Nephron progenitor cell (in vitro differentiated cells): ENCODE results near the gene RBM8A.

Source experiments
- DNase-seq: peaks from one replicate; pipeline ENCODE4 v3.0.0; 2021
- H3K27ac Mint-ChIP-seq: 2 replicates; pipeline ENCODE4 v1.8.0; 2021; ENCODE audit warnings: mild to moderate bottlenecking, moderate library complexity, mixed read lengths
- H3K27me3 Mint-ChIP-seq: 2 replicates; pipeline ENCODE4 v1.8.0; 2021; ENCODE audit warnings: mild to moderate bottlenecking, low read depth, mixed read lengths; ENCODE audit not compliant: poor library complexity
- H3K36me3 Mint-ChIP-seq: 2 replicates; pipeline ENCODE4 v1.8.0; 2021; ENCODE audit warnings: low read depth, mixed read lengths
- H3K4me1 Mint-ChIP-seq: 2 replicates; pipeline ENCODE4 v1.8.0; 2021; ENCODE audit warnings: mixed read lengths
- H3K4me3 Mint-ChIP-seq: 2 replicates; pipeline ENCODE4 v1.8.0; 2021; ENCODE audit warnings: mild to moderate bottlenecking, moderate library complexity, mixed read lengths
- H3K9me3 Mint-ChIP-seq: 2 replicates; pipeline ENCODE4 v1.8.0; 2021; ENCODE audit warnings: mild to moderate bottlenecking, moderate library complexity, mixed read lengths
- CTCF ChIP-seq: fragments of 200-600 bp; sonication (generic); IDR thresholded peaks from 2 replicates; pipeline ENCODE4 v1.5.0; 2021; ENCODE audit warnings: antibody characterized with exemption

Gene RBM8A

GRCh38 chr1:145965119-145965744, 37.9 kb upstream of the RBM8A start:
- TF ChIP-seq CTCF: no peak
- H3K27ac Mint-ChIP-seq: no peak overlapping the region
- peaks cover 44% of the 10 kb centered on the region for H3K27me3 Mint-ChIP-seq
- H3K36me3 Mint-ChIP-seq: peaks cover 20% of the 10 kb centered on the region
- no peak for DNase-seq
- H3K9me3 Mint-ChIP-seq: peaks cover 18% of the 10 kb centered on the region
- peak overlapping the region; percentile 90 for H3K4me3 Mint-ChIP-seq
- peaks cover 43% of the 10 kb centered on the region for H3K4me1 Mint-ChIP-seq

- H3K4me3 Mint-ChIP-seq: peak within 1 kb of the TSS; percentile 90
- no peak for TF ChIP-seq CTCF
- peaks cover 51% of the 10 kb centered on the region for H3K27me3 Mint-ChIP-seq
- peaks cover 16% of the 10 kb centered on the region for H3K36me3 Mint-ChIP-seq
- H3K9me3 Mint-ChIP-seq: peaks cover 18% of the 10 kb centered on the region
- peak; percentile 88 for DNase-seq
- H3K27ac Mint-ChIP-seq: no peak within 1 kb of the TSS
- peaks cover 47% of the 10 kb centered on the region for H3K4me1 Mint-ChIP-seq
Measured at GRCh38 chr1:145964328-145965118, 37.2 kb upstream of the RBM8A start, which contains the start of the genes ANKRD34A and POLR3GL. Gene ANKRD34A, minus strand, starts transcription at chr1:145964575. Its CDS starts 2,816 bp downstream, at chr1:145961759. Gene POLR3GL, plus strand, starts transcription at chr1:145964690. Its CDS starts 10,176 bp downstream, at chr1:145974866.

- peaks cover 58% of the 10 kb centered on the region for H3K27me3 Mint-ChIP-seq
- H3K36me3 Mint-ChIP-seq: peaks cover 11% of the 10 kb centered on the region
- H3K4me3 Mint-ChIP-seq: peak overlapping the region; percentile 90
- peaks cover 58% of the 10 kb centered on the region for H3K4me1 Mint-ChIP-seq
- TF ChIP-seq CTCF: no peak
- peaks cover 18% of the 10 kb centered on the region for H3K9me3 Mint-ChIP-seq
- DNase-seq: no peak
- no peak overlapping the region for H3K27ac Mint-ChIP-seq
Measured at GRCh38 chr1:145963265-145964019, 36.2 kb upstream of the RBM8A start.

- H3K27me3 Mint-ChIP-seq: peaks cover 61% of the 10 kb centered on the region
- H3K9me3 Mint-ChIP-seq: peaks cover 8% of the 10 kb centered on the region
- peak; percentile 28 for DNase-seq
- peaks cover 3% of the 10 kb centered on the region for H3K36me3 Mint-ChIP-seq
- H3K4me1 Mint-ChIP-seq: peaks cover 64% of the 10 kb centered on the region
- no peak overlapping the region for H3K27ac Mint-ChIP-seq
- no peak for TF ChIP-seq CTCF
- peak overlapping the region; percentile 94 for H3K4me3 Mint-ChIP-seq
Measured at GRCh38 chr1:145962157-145963102, 35.1 kb upstream of the RBM8A start.

GRCh38 chr1:145961425-145962156, 34.3 kb upstream of the RBM8A start:
- Mint-ChIP-seq H3K27ac (no peak overlapping the region), H3K4me1 (peaks cover 71% of the 10 kb centered on the region), H3K4me3 (peak overlapping the region; percentile 94), H3K27me3 (peaks cover 61% of the 10 kb centered on the region), H3K9me3 (no peaks in the 10 kb centered on the region), H3K36me3 (no peaks in the 10 kb centered on the region)
- no peak for TF ChIP-seq CTCF
- peak; percentile 39 for DNase-seq
